ENCODE measurements around the gene CLVS2.

CLVS2 gene

GRCh38 chr6:123027408-123027807 is 31.4 kb downstream of the CLVS2 start:
- DNase-seq: no peak

- DNase-seq: no peak
Measured at GRCh38 chr6:123028263-123028662, 32.2 kb downstream of the CLVS2 start.

GRCh38 chr6:123030282-123030681 is 34.2 kb downstream of the CLVS2 start:
- DNase-seq: no peak

- DNase-seq: no peak
Measured at GRCh38 chr6:123036648-123037047, 40.6 kb downstream of the CLVS2 start.

GRCh38 chr6:123039431-123039830 is 43.4 kb downstream of the CLVS2 start:
- DNase-seq: no peak

- DNase-seq: no peak
Measured at GRCh38 chr6:123042401-123042800, 46.4 kb downstream of the CLVS2 start.

- DNase-seq: no peak
Measured at GRCh38 chr6:123044341-123044860, 48.4 kb downstream of the CLVS2 start.

- no peak for DNase-seq
Measured at GRCh38 chr6:123053602-123054225, 57.7 kb downstream of the CLVS2 start.

- no peak for DNase-seq
Measured at GRCh38 chr6:123055256-123055655, 59.2 kb downstream of the CLVS2 start.

GRCh38 chr6:123062670-123063069 is 66.6 kb downstream of the CLVS2 start:
- DNase-seq: no peak

GRCh38 chr6:123064038-123064437 is 68.0 kb downstream of the CLVS2 start:
- no peak for DNase-seq

GRCh38 chr6:123074616-123075015 is 78.6 kb downstream of the CLVS2 start:
- DNase-seq: no peak

GRCh38 chr6:123085403-123085802 is 89.4 kb downstream of the CLVS2 start:
- DNase-seq: no peak

GRCh38 chr6:123089226-123089625 is 93.2 kb downstream of the CLVS2 start:
- DNase-seq: no peak

- DNase-seq: no peak
Measured at GRCh38 chr6:123091091-123091895, 95.3 kb downstream of the CLVS2 start.

- DNase-seq: no peak
Measured at GRCh38 chr6:123091896-123092271, 95.8 kb downstream of the CLVS2 start.

- DNase-seq: no peak
Measured at GRCh38 chr6:123094795-123095194, 98.8 kb downstream of the CLVS2 start.

GRCh38 chr6:123105561-123105960 is 109.5 kb downstream of the CLVS2 start:
- DNase-seq: no peak

- no peak for DNase-seq
Measured at GRCh38 chr6:123116370-123116769, 120.3 kb downstream of the CLVS2 start.

- DNase-seq: no peak
Measured at GRCh38 chr6:123117145-123117908, 121.3 kb downstream of the CLVS2 start.

- no peak for DNase-seq
Measured at GRCh38 chr6:123118811-123119210, 122.8 kb downstream of the CLVS2 start.

All from femur (tissue), 1 donor.